GM23338 (cell line): ENCODE results near the gene SLX9. TPM values are rescaled to one million over a fixed set of nuclear protein-coding genes. Genes with fewer than 3 reads are reported as not detected.

Experiments
- ATAC-seq: fragments of 200-7000 bp; cut with Tn5 transposase; 3 replicates; pipeline ENCODE4 v1.9.1; 2020
- DNase-seq: peaks from one replicate; pipeline ENCODE4 v3.0.0-alpha.2; 2015; ENCODE audit warnings: low spot score
- H2AFZ ChIP-seq: fragments of 200-600 bp; sonication (generic); 2 replicates; pipeline ENCODE4 v1.8.0; 2016; ENCODE audit warnings: antibody characterized with exemption, mild to moderate bottlenecking, moderate library complexity
- H3F3A ChIP-seq: fragments of 200-600 bp; sonication (generic); replicated peaks from 2 replicates; pipeline ENCODE4 v1.8.0; 2017; ENCODE audit warnings: antibody characterized with exemption, mixed run types, low read depth
- H3K27ac ChIP-seq: fragments of 200-600 bp; sonication (generic); 2 replicates; pipeline ENCODE4 v1.6.1; 2016; ENCODE audit warnings: low read depth
- H3K27me3 ChIP-seq: fragments of 200-600 bp; sonication (generic); 2 replicates; pipeline ENCODE4 v1.8.0; 2016; ENCODE audit warnings: mild to moderate bottlenecking, mixed run types, moderate library complexity; ENCODE audit not compliant: insufficient read depth
- H3K36me3 ChIP-seq: fragments of 200-600 bp; sonication (generic); 2 replicates; pipeline ENCODE4 v1.8.0; 2016; ENCODE audit warnings: mild to moderate bottlenecking; ENCODE audit not compliant: insufficient read depth
- H3K4me1 ChIP-seq: fragments of 200-600 bp; sonication (generic); 2 replicates; pipeline ENCODE4 v1.8.0; 2016; ENCODE audit warnings: mild to moderate bottlenecking, moderate library complexity; ENCODE audit not compliant: insufficient read depth
- H3K4me2 ChIP-seq: fragments of 200-600 bp; sonication (generic); 2 replicates; pipeline ENCODE4 v1.7.1; 2017; ENCODE audit warnings: mixed run types
- H3K4me3 ChIP-seq: fragments of 200-600 bp; sonication (generic); 2 replicates; pipeline ENCODE4 v1.6.1; 2016; ENCODE audit warnings: mixed run types
- H3K79me2 ChIP-seq: fragments of 200-600 bp; sonication (generic); replicated peaks from 2 replicates; pipeline ENCODE4 v1.8.0; 2017; ENCODE audit warnings: mild to moderate bottlenecking; ENCODE audit not compliant: insufficient read depth
- H3K9me2 ChIP-seq: fragments of 200-600 bp; sonication (generic); 2 replicates; pipeline ENCODE4 v1.8.0; 2017; ENCODE audit not compliant: insufficient read depth
- H4K20me1 ChIP-seq: fragments of 200-600 bp; sonication (generic); replicated peaks from 2 replicates; pipeline ENCODE4 v1.8.0; 2017; ENCODE audit warnings: mild to moderate bottlenecking; ENCODE audit not compliant: insufficient read depth
- H3K27ac Mint-ChIP-seq: 2 replicates; pipeline ENCODE4 v1.8.0; 2020; ENCODE audit warnings: inconsistent platforms, mild to moderate bottlenecking, moderate library complexity, mixed read lengths
- H3K27me3 Mint-ChIP-seq: 3 replicates; pipeline ENCODE4 v1.8.0; 2022; ENCODE audit warnings: low read depth, mild to moderate bottlenecking, moderate library complexity, mixed read lengths, inconsistent platforms; ENCODE audit not compliant: insufficient read depth, poor library complexity
- H3K36me3 Mint-ChIP-seq: 3 replicates; pipeline ENCODE4 v1.8.0; 2021; ENCODE audit warnings: low read depth, mild to moderate bottlenecking, inconsistent platforms, moderate library complexity, mixed read lengths
- H3K4me1 Mint-ChIP-seq: 3 replicates; pipeline ENCODE4 v1.8.0; 2020; ENCODE audit warnings: mild to moderate bottlenecking, inconsistent platforms, mixed read lengths
- H3K4me3 Mint-ChIP-seq: 3 replicates; pipeline ENCODE4 v1.8.0; 2021; ENCODE audit warnings: moderate library complexity, mild to moderate bottlenecking, inconsistent platforms, mixed read lengths
- H3K9me3 Mint-ChIP-seq: 3 replicates; pipeline ENCODE4 v1.8.0; 2020; ENCODE audit warnings: moderate library complexity, mild to moderate bottlenecking, inconsistent platforms, mixed read lengths
- CREB1 ChIP-seq: fragments of 250-450 bp; sonication (Bioruptor Pico); IDR thresholded peaks from 2 replicates; pipeline ENCODE4 v1.5.0; 2020; ENCODE audit warnings: low read depth, mild to moderate bottlenecking, moderate library complexity
- EZH2 ChIP-seq: fragments of 200-600 bp; sonication (generic); IDR thresholded peaks from one replicate; pipeline ENCODE4 v1.8.0; 2017; ENCODE audit warnings: antibody characterized with exemption, mild to moderate bottlenecking, low read depth; ENCODE audit not compliant: unreplicated experiment
- EZH2phosphoT487 ChIP-seq: fragments of 200-600 bp; sonication (generic); IDR thresholded peaks from one replicate; pipeline ENCODE4 v1.8.1; 2018; ENCODE audit warnings: antibody characterized with exemption; ENCODE audit not compliant: unreplicated experiment
- JUNB ChIP-seq: IDR thresholded peaks from one replicate; pipeline ENCODE4 v1.6.1; 2016; ENCODE audit warnings: antibody characterized with exemption; ENCODE audit not compliant: unreplicated experiment
- NANOG ChIP-seq: IDR thresholded peaks from 2 replicates; pipeline ENCODE4 v1.6.1; 2016; ENCODE audit warnings: antibody characterized with exemption, borderline replicate concordance
- POLR2AphosphoS5 ChIP-seq: IDR thresholded peaks from 2 replicates; pipeline ENCODE4 v1.6.1; 2016; ENCODE audit warnings: antibody characterized with exemption, low read depth
- STAT1 ChIP-seq: IDR thresholded peaks from one replicate; pipeline ENCODE4 v1.6.1; 2016; ENCODE audit warnings: antibody characterized with exemption; ENCODE audit not compliant: unreplicated experiment
- ZNF114 ChIP-seq: fragments of 250-450 bp; sonication (Bioruptor Pico); IDR thresholded peaks from 2 replicates; pipeline ENCODE4 v1.5.0; 2020; ENCODE audit warnings: mild to moderate bottlenecking, moderate library complexity
- ZNF331 ChIP-seq: fragments of 250-450 bp; sonication (Bioruptor Pico); IDR thresholded peaks from 2 replicates; pipeline ENCODE4 v1.5.0; 2020; ENCODE audit warnings: low read depth, mild to moderate bottlenecking, moderate library complexity
- polyA plus RNA-seq: library from polyadenylated mRNA; unstranded; fragments of >200 nt; fragmentation: Nextera tagmentation; extraction: Ambion mirVana; gene quantifications from 2 replicates; pipeline ENCODE4 v1.2.1, GENCODE V29; 2016
- total RNA-seq: library from RNA; depleted of rRNA; stranded (reverse); fragments of >200 nt; shearing (Covaris generic); gene quantifications from 2 replicates; pipeline ENCODE4 v1.2.3, GENCODE V29; 2014
- TF ChIP-seq, protein P1 (sequence below): IDR thresholded peaks from one replicate; pipeline ENCODE4 v1.6.1; 2018; ENCODE audit warnings: antibody characterized with exemption; ENCODE audit not compliant: unreplicated experiment
- TF ChIP-seq, protein P2 (sequence below), 2 experiments: fragments of 200-600 bp in 1 of 2; sonication (generic) in 1 of 2; conservative IDR thresholded peaks; 2 replicates each; pipeline versions ENCODE4 v1.5.1 to v1.6.1; 2016 to 2017; ENCODE audit warnings: antibody characterized with exemption in 2 of 2, low read depth in 2 of 2, mild to moderate bottlenecking in 2 of 2, moderate library complexity in 1 of 2
- TF ChIP-seq, protein P3 (sequence below): IDR thresholded peaks from 2 replicates; pipeline ENCODE4 v1.6.1; 2016; ENCODE audit warnings: antibody characterized with exemption

The SLX9 gene
- total and polyA plus RNA-seq, 2 experiments from 2014 or later = 41.5 to 46.9 TPM

DNA sequence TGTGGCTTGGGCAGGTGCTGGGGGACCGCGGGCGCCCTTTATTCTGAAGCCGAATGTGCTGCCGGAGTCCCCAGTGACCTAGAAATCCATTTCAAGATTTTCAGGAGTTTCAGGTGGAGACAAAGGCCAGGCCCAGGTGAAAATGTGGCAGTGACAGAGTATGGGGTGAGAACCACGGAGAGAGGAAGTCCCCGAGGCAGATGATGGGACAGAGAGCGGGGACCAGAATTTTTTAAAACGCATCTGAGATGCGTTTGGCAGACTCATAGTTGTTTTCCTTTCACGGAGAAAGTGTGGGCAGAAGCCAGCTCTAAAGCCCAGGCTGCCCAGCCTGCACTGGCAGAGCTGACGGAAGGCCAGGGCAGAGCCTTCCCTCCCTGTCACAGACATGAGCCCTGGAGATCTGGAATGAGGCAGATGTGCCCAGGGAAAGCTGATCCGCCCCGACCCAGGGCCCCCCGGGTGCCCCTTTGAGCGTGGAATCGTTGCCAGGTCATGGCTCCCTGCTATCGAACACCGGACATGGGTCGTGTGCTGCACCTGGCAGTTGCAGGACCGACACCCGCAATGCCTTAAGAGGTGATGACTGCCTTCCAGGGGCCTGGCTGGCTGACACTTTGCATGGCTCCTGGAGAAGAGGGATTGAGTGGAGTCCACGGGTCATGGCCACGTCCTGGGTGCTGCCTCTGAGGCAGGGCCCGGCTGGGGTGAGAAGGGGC, 6.5 kb upstream of the SLX9 start:
- Histone ChIP-seq H3K36me3 (no peaks in the 10 kb centered on the region), H3K79me2 (no peaks in the 10 kb centered on the region), H3K4me1 (peaks cover 18% of the 10 kb centered on the region; the same call in 1 of the 2 replicates), H3K9me2 (no peaks in the 10 kb centered on the region), H3K4me3 (peak overlapping the region; percentile 61; the same call in 1 of the 2 replicates), H3K27me3 (peaks cover 67% of the 10 kb centered on the region), H3K27ac (no peak overlapping the region), H4K20me1 (no peaks in the 10 kb centered on the region), H2AFZ (no peak overlapping the region), H3K4me2 (peak overlapping the region; percentile 90; the same call in 1 of the 2 replicates), H3F3A (no peaks in the 10 kb centered on the region; the same call in 1 of the 2 replicates)
- Mint-ChIP-seq H3K36me3 (no peaks in the 10 kb centered on the region), H3K9me3 (no peaks in the 10 kb centered on the region), H3K27me3 (peaks cover 59% of the 10 kb centered on the region), H3K4me3 (peak overlapping the region; percentile 5; the same call in 1 of the 3 replicates), H3K4me1 (peaks cover 25% of the 10 kb centered on the region; the same call in 2 of the 3 replicates), H3K27ac (no peak overlapping the region)
- DNase-seq (no peak), ATAC-seq (no peak)
- no peak for TF ChIP-seq EZH2phosphoT487
- no peak for TF ChIP-seq EZH2

DNA sequence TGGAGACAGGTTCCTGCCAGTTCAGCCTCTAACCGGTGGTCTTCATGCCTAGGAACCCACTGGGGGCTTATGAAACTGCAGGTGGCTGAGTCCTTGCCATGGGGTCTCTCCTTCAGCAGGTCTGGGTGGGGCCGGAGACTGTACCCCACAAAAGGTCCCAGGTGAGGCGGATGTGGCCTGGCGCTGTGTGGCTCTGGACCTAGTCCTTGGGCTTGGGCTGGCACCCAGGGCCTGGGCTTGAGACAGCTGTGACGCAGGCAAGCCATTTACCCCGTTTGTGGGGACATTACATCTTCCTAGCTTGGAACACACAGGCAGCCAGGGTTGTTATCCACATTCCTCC, 5.9 kb upstream of the SLX9 start:
- peaks cover 55% of the 10 kb centered on the region for H3K27me3 Mint-ChIP-seq
- peaks cover 67% of the 10 kb centered on the region for H3K27me3 ChIP-seq
- H3K27ac Mint-ChIP-seq = no peak overlapping the region

DNA sequence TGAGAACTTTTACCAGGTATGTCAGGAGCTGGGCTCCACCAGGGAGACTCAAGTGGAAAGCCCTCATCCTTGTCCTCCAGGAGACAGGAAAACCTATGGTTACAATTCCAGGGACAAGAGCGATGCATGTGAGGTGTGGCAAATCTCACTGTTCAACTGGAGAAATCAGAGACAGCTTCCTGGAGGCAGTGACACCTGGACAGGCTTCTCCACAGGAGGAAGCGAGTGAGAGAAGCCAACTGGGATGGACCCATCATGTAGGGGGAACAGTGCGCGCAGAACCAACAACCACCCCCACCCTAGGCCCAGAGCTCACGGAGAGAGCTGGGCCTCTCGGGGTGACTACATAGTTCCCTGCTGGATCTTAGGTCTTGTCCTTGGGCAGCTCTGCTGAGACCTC, 5.6 kb upstream of the SLX9 start:
- H3K36me3 Mint-ChIP-seq = no peaks in the 10 kb centered on the region
- H3K36me3 ChIP-seq = no peaks in the 10 kb centered on the region
- H3K9me2 ChIP-seq = no peaks in the 10 kb centered on the region
- ATAC-seq = no peak
- peaks cover 53% of the 10 kb centered on the region for H3K27me3 Mint-ChIP-seq
- no peak overlapping the region for H3K4me3 ChIP-seq
- H3K27ac Mint-ChIP-seq = no peak overlapping the region
- no peak overlapping the region for H3K4me3 Mint-ChIP-seq
- no peak overlapping the region for H3K4me2 ChIP-seq
- H3K27ac ChIP-seq = no peak overlapping the region
- H3K9me3 Mint-ChIP-seq = no peaks in the 10 kb centered on the region
- H3K27me3 ChIP-seq = peaks cover 65% of the 10 kb centered on the region
- H3K4me1 Mint-ChIP-seq = peaks cover 24% of the 10 kb centered on the region; the same call in 2 of the 3 replicates
- H3K79me2 ChIP-seq = peaks cover 3% of the 10 kb centered on the region; the same call in 1 of the 2 replicates
- no peak overlapping the region for H2AFZ ChIP-seq
- no peak for DNase-seq
- H3K4me1 ChIP-seq = peaks cover 16% of the 10 kb centered on the region; the same call in 1 of the 2 replicates
- H3F3A ChIP-seq = no peaks in the 10 kb centered on the region; the same call in 1 of the 2 replicates
- no peaks in the 10 kb centered on the region for H4K20me1 ChIP-seq
- TF ChIP-seq STAT1 = no peak
- no peak for TF ChIP-seq EZH2phosphoT487
- TF ChIP-seq CREB1 (CRISPR knock-in tag) = no peak
- TF ChIP-seq ZNF114 (CRISPR knock-in tag) = no peak
- TF ChIP-seq ZNF331 (CRISPR knock-in tag) = no peak
- TF ChIP-seq EZH2 = no peak
- TF ChIP-seq NANOG = no peak
- no peak for TF ChIP-seq JUNB
- TF ChIP-seq, protein P1, sequence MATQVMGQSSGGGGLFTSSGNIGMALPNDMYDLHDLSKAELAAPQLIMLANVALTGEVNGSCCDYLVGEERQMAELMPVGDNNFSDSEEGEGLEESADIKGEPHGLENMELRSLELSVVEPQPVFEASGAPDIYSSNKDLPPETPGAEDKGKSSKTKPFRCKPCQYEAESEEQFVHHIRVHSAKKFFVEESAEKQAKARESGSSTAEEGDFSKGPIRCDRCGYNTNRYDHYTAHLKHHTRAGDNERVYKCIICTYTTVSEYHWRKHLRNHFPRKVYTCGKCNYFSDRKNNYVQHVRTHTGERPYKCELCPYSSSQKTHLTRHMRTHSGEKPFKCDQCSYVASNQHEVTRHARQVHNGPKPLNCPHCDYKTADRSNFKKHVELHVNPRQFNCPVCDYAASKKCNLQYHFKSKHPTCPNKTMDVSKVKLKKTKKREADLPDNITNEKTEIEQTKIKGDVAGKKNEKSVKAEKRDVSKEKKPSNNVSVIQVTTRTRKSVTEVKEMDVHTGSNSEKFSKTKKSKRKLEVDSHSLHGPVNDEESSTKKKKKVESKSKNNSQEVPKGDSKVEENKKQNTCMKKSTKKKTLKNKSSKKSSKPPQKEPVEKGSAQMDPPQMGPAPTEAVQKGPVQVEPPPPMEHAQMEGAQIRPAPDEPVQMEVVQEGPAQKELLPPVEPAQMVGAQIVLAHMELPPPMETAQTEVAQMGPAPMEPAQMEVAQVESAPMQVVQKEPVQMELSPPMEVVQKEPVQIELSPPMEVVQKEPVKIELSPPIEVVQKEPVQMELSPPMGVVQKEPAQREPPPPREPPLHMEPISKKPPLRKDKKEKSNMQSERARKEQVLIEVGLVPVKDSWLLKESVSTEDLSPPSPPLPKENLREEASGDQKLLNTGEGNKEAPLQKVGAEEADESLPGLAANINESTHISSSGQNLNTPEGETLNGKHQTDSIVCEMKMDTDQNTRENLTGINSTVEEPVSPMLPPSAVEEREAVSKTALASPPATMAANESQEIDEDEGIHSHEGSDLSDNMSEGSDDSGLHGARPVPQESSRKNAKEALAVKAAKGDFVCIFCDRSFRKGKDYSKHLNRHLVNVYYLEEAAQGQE = no peak
- TF ChIP-seq, protein P2, sequence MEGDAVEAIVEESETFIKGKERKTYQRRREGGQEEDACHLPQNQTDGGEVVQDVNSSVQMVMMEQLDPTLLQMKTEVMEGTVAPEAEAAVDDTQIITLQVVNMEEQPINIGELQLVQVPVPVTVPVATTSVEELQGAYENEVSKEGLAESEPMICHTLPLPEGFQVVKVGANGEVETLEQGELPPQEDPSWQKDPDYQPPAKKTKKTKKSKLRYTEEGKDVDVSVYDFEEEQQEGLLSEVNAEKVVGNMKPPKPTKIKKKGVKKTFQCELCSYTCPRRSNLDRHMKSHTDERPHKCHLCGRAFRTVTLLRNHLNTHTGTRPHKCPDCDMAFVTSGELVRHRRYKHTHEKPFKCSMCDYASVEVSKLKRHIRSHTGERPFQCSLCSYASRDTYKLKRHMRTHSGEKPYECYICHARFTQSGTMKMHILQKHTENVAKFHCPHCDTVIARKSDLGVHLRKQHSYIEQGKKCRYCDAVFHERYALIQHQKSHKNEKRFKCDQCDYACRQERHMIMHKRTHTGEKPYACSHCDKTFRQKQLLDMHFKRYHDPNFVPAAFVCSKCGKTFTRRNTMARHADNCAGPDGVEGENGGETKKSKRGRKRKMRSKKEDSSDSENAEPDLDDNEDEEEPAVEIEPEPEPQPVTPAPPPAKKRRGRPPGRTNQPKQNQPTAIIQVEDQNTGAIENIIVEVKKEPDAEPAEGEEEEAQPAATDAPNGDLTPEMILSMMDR (conservative IDR thresholded peaks at IDR 0.05; ENCODE audit: low read depth in 2 of 2) = no peak
- no peak for TF ChIP-seq POLR2AphosphoS5

More for the DNA sequence above, 5.9 kb upstream of the SLX9 start:
- no peak overlapping the region for H3K4me2 ChIP-seq
- no peak for TF ChIP-seq ZNF114 (CRISPR knock-in tag)
- TF ChIP-seq, protein P3, sequence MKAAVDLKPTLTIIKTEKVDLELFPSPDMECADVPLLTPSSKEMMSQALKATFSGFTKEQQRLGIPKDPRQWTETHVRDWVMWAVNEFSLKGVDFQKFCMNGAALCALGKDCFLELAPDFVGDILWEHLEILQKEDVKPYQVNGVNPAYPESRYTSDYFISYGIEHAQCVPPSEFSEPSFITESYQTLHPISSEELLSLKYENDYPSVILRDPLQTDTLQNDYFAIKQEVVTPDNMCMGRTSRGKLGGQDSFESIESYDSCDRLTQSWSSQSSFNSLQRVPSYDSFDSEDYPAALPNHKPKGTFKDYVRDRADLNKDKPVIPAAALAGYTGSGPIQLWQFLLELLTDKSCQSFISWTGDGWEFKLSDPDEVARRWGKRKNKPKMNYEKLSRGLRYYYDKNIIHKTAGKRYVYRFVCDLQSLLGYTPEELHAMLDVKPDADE = no peak
- no peak for TF ChIP-seq POLR2AphosphoS5
- no peak overlapping the region for H3K4me3 Mint-ChIP-seq
- no peak overlapping the region for H2AFZ ChIP-seq
- no peaks in the 10 kb centered on the region for H3K36me3 ChIP-seq
- peaks cover 18% of the 10 kb centered on the region; the same call in 1 of the 2 replicates for H3K4me1 ChIP-seq
- H3K79me2 ChIP-seq = no peaks in the 10 kb centered on the region
- no peaks in the 10 kb centered on the region for H4K20me1 ChIP-seq
- no peaks in the 10 kb centered on the region for H3K36me3 Mint-ChIP-seq
- H3K9me3 Mint-ChIP-seq = no peaks in the 10 kb centered on the region
- H3F3A ChIP-seq = no peaks in the 10 kb centered on the region; the same call in 1 of the 2 replicates
- H3K27ac ChIP-seq = no peak overlapping the region
- no peak overlapping the region for H3K4me3 ChIP-seq
- DNase-seq (no peak), ATAC-seq (no peak)
- H3K9me2 ChIP-seq = no peaks in the 10 kb centered on the region
- H3K4me1 Mint-ChIP-seq = peaks cover 24% of the 10 kb centered on the region; the same call in 2 of the 3 replicates
